ENCODE measurements around the gene L1TD1.

Gene L1TD1

DNA sequence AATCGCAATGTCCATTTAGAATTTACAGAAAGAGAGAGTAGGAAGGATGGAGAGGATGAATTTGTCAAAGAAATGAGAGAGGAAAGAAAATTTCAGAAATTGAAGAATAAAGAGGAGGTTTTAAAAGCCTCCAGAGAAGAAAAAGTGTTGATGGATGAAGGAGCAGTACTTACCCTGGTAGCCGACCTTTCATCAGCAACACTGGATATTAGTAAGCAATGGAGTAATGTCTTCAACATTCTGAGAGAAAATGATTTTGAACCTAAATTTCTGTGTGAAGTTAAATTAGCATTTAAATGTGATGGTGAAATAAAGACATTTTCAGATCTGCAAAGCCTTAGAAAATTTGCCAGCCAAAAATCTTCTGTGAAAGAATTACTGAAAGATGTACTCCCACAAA lies 12.5 kb downstream of the L1TD1 start:
- no peak for DNase-seq (ENCODE audit: low spot score)
- in situ Hi-C loops (cut with MboI; ENCODE audit: low pct_unique_long_range_greater_than_20kb, low sequenced_read_pairs, unreplicated experiment): no loop called here
- TF ChIP-seq, protein P1, sequence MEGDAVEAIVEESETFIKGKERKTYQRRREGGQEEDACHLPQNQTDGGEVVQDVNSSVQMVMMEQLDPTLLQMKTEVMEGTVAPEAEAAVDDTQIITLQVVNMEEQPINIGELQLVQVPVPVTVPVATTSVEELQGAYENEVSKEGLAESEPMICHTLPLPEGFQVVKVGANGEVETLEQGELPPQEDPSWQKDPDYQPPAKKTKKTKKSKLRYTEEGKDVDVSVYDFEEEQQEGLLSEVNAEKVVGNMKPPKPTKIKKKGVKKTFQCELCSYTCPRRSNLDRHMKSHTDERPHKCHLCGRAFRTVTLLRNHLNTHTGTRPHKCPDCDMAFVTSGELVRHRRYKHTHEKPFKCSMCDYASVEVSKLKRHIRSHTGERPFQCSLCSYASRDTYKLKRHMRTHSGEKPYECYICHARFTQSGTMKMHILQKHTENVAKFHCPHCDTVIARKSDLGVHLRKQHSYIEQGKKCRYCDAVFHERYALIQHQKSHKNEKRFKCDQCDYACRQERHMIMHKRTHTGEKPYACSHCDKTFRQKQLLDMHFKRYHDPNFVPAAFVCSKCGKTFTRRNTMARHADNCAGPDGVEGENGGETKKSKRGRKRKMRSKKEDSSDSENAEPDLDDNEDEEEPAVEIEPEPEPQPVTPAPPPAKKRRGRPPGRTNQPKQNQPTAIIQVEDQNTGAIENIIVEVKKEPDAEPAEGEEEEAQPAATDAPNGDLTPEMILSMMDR (IDR thresholded peaks at IDR 0.05; ENCODE audit: extremely low read depth, insufficient read depth, missing control alignments): no peak

DNA sequence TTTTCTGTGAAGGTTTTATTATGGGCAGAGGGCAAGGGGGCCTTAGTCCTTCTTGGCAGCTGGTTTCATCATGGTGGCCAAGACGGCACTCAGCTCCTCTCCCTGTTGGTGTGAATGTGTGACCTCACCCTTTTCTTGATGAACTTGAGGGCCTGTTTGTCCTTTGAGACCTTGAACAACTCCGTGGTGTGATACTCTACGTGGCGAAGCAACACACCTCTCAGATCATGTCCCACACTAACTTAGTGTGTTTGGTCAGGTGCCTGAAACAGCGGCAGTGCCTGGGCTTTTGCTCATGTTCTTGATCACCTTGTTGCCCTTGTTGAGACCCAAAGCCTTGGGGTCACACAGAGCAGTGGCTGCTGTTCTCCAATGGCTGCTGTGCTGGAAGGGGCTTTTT lies 13.4 kb downstream of the L1TD1 start:
- in situ Hi-C loops (cut with MboI; ENCODE audit: low pct_unique_long_range_greater_than_20kb, low sequenced_read_pairs, unreplicated experiment): no loop called here
- TF ChIP-seq, protein P1 (IDR thresholded peaks at IDR 0.05; ENCODE audit: extremely low read depth, insufficient read depth, missing control alignments): no peak
- DNase-seq (ENCODE audit: low spot score): no peak

DNA sequence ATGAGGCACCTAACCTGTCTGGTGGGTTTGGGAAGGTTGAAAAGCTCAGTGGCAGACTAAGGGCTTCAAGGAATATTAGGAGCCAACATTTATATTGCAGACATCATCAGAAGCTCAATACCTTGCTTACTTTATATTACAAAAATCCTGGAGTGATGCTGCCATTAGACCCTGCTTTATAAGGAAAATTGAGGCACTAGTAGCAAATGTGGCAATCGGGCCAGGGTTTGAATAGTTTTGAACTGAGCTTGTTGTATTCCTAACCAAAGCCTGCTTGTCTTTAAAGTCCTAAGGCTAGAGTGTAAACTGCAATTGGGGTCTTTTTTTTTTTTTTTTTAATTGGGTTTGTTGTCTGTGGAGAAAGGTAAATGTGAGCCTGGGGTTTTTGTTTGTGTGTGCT lies 14.3 kb downstream of the L1TD1 start:
- TF ChIP-seq, protein P1 (IDR thresholded peaks at IDR 0.05; ENCODE audit: extremely low read depth, insufficient read depth, missing control alignments): no peak
- no peak for DNase-seq (ENCODE audit: low spot score)
- in situ Hi-C loops (cut with MboI; ENCODE audit: low pct_unique_long_range_greater_than_20kb, low sequenced_read_pairs, unreplicated experiment): no loop called here

DNA sequence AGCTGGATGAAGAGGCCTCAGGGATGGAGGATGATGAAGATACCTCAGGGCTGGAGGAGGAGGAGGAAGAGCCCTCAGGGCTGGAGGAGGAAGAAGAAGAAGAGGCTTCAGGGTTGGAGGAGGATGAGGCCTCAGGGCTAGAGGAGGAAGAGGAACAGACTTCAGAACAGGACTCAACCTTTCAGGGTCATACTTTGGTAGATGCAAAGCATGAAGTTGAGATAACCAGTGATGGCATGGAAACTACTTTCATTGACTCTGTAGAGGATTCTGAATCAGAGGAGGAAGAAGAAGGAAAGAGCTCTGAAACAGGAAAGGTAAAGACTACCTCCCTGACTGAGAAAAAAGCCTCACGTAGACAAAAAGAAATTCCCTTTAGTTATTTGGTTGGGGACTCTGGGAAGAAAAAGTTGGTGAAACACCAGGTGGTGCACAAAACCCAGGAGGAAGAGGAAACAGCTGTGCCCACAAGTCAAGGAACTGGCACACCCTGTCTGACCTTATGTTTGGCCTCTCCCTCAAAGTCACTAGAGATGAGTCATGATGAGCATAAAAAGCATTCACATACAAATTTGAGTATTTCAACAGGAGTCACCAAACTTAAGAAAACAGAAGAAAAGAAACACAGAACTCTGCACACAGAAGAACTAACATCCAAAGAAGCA lies 15.4 kb downstream of the L1TD1 start:
- no peak for DNase-seq (ENCODE audit: low spot score)
- in situ Hi-C loops (cut with MboI; ENCODE audit: low pct_unique_long_range_greater_than_20kb, low sequenced_read_pairs, unreplicated experiment): no loop called here
- TF ChIP-seq, protein P1 (IDR thresholded peaks at IDR 0.05; ENCODE audit: extremely low read depth, insufficient read depth, missing control alignments): no peak

DNA sequence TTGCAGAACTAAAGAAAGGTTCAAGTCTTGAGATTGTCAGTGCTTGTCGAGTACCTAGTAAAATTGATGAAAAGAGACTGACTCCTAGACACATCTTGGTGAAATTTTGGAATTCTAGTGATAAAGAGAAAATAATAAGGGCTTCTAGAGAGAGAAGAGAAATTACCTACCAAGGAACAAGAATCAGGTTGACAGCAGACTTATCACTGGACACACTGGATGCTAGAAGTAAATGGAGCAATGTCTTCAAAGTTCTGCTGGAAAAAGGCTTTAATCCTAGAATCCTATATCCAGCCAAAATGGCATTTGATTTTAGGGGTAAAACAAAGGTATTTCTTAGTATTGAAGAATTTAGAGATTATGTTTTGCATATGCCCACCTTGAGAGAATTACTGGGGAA lies 16.3 kb downstream of the L1TD1 start:
- TF ChIP-seq, protein P1 (IDR thresholded peaks at IDR 0.05; ENCODE audit: extremely low read depth, insufficient read depth, missing control alignments): no peak
- DNase-seq (ENCODE audit: low spot score): no peak
- in situ Hi-C loops (cut with MboI; ENCODE audit: low pct_unique_long_range_greater_than_20kb, low sequenced_read_pairs, unreplicated experiment): no loop called here

DNA sequence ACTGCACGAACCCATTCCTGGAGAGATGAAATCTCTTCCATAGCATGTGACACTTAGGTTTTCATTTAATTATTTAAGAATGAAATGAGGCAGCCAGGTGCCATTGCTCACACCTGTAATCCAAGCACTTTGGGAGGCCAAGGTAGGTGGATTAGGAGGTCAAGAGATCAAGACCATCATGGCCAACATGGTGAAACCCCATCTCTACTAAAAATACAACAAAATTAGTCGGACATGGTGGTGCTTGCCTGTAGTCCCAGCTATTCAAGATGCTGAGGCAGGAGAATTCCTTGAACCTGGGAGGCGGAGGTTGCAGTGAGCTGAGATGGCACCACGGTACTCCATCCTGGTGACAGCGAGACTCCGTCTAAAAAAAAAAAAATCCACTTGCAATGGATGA lies 17.8 kb downstream of the L1TD1 start:
- TF ChIP-seq, protein P1 (IDR thresholded peaks at IDR 0.05; ENCODE audit: extremely low read depth, insufficient read depth, missing control alignments): no peak
- in situ Hi-C loops (cut with MboI; ENCODE audit: low pct_unique_long_range_greater_than_20kb, low sequenced_read_pairs, unreplicated experiment): no loop called here
- no peak for DNase-seq (ENCODE audit: low spot score)
